Osteoblast (primary cell): Measurements from ENCODE around the gene ZNRD2. TPM values are rescaled to one million over a fixed set of nuclear protein-coding genes. Genes with fewer than 3 reads are reported as not detected.

Source experiments
- DNase-seq: peaks from one replicate; pipeline ENCODE4 v3.0.0; 2011; ENCODE audit warnings: low spot score, mixed read lengths; ENCODE audit not compliant: insufficient read length; ENCODE audit errors: missing footprints
- H2AFZ ChIP-seq: 2 replicates; pipeline ENCODE4 v1.6.0; 2011; ENCODE audit warnings: mild to moderate bottlenecking, low read length
- H3K27ac ChIP-seq: 2 replicates; pipeline ENCODE4 v1.5.1; 2011; ENCODE audit warnings: mild to moderate bottlenecking, low read depth, low read length, moderate library complexity
- H3K27me3 ChIP-seq: 2 replicates; pipeline ENCODE4 v1.6.0; 2012; ENCODE audit warnings: mild to moderate bottlenecking, control low read depth, inconsistent platforms, low read length, moderate library complexity; ENCODE audit not compliant: insufficient read depth
- H3K36me3 ChIP-seq: 2 replicates; pipeline ENCODE4 v1.5.1; 2011; ENCODE audit warnings: mild to moderate bottlenecking, low read length, control low read depth, moderate library complexity; ENCODE audit not compliant: insufficient read depth
- H3K4me1 ChIP-seq: 2 replicates; pipeline ENCODE4 v1.5.1; 2011; ENCODE audit warnings: mild to moderate bottlenecking, low read length, control low read depth, moderate library complexity; ENCODE audit not compliant: insufficient read depth
- H3K4me2 ChIP-seq: 2 replicates; pipeline ENCODE4 v1.6.0; 2011; ENCODE audit warnings: mild to moderate bottlenecking, low read length; ENCODE audit not compliant: insufficient read depth
- H3K4me3 ChIP-seq: fragments of 200-600 bp; sonication (generic); 3 replicates; pipeline ENCODE4 v1.5.1; 2012; ENCODE audit warnings: mild to moderate bottlenecking, low read length, inconsistent platforms; ENCODE audit not compliant: insufficient read depth
- H3K79me2 ChIP-seq: 2 replicates; pipeline ENCODE4 v1.6.0; 2012; ENCODE audit warnings: mild to moderate bottlenecking, low read length, control low read depth, inconsistent platforms; ENCODE audit not compliant: insufficient read depth
- H3K9me3 ChIP-seq: 2 replicates; pipeline ENCODE4 v1.5.1; 2011; ENCODE audit warnings: low read depth, low read length, control low read depth
- H4K20me1 ChIP-seq: 2 replicates; pipeline ENCODE4 v1.6.0; 2012; ENCODE audit warnings: mild to moderate bottlenecking, low read length, control low read depth; ENCODE audit not compliant: insufficient read depth
- total RNA-seq: library from RNA; depleted of rRNA; stranded (reverse); fragments of >200 nt; gene quantifications from 2 replicates; pipeline ENCODE4 v1.2.3, GENCODE V29; 2012
- TF ChIP-seq, protein P1 (sequence below): IDR thresholded peaks from 2 replicates; pipeline ENCODE4 v1.5.1; 2011; ENCODE audit warnings: mild to moderate bottlenecking, low read depth, low read length, moderate library complexity; ENCODE audit errors: extremely low read depth

ZNRD2 gene
- total RNA-seq, 1 donor = 42.3 TPM

DNA sequence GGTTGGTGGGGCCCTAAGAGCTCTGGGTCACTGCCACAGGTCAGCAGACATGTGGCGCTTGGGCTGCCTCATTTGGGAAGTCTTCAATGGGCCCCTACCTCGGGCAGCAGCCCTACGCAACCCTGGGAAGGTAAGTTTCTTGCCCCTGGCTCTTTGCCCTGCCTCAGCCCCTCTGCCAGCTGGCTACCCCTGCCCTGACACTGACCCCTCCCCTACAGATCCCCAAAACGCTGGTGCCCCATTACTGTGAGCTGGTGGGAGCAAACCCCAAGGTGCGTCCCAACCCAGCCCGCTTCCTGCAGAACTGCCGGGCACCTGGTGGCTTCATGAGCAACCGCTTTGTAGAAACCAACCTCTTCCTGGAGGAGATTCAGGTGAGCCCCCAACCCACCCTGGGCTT is 43.5 kb upstream of the ZNRD2 start:
- Histone ChIP-seq H3K27me3 (no peaks in the 10 kb centered on the region), H3K79me2 (peaks cover 53% of the 10 kb centered on the region), H3K36me3 (peaks cover 51% of the 10 kb centered on the region), H3K4me2 (peak overlapping the region; percentile 83), H4K20me1 (peaks cover 51% of the 10 kb centered on the region), H3K9me3 (no peaks in the 10 kb centered on the region), H3K4me3 (peak overlapping the region; percentile 95), H2AFZ (no peak overlapping the region), H3K27ac (peak overlapping the region; percentile 75), H3K4me1 (peaks cover 16% of the 10 kb centered on the region)
- TF ChIP-seq, protein P1, sequence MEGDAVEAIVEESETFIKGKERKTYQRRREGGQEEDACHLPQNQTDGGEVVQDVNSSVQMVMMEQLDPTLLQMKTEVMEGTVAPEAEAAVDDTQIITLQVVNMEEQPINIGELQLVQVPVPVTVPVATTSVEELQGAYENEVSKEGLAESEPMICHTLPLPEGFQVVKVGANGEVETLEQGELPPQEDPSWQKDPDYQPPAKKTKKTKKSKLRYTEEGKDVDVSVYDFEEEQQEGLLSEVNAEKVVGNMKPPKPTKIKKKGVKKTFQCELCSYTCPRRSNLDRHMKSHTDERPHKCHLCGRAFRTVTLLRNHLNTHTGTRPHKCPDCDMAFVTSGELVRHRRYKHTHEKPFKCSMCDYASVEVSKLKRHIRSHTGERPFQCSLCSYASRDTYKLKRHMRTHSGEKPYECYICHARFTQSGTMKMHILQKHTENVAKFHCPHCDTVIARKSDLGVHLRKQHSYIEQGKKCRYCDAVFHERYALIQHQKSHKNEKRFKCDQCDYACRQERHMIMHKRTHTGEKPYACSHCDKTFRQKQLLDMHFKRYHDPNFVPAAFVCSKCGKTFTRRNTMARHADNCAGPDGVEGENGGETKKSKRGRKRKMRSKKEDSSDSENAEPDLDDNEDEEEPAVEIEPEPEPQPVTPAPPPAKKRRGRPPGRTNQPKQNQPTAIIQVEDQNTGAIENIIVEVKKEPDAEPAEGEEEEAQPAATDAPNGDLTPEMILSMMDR = no peak
- DNase-seq = peak; percentile 30

DNA sequence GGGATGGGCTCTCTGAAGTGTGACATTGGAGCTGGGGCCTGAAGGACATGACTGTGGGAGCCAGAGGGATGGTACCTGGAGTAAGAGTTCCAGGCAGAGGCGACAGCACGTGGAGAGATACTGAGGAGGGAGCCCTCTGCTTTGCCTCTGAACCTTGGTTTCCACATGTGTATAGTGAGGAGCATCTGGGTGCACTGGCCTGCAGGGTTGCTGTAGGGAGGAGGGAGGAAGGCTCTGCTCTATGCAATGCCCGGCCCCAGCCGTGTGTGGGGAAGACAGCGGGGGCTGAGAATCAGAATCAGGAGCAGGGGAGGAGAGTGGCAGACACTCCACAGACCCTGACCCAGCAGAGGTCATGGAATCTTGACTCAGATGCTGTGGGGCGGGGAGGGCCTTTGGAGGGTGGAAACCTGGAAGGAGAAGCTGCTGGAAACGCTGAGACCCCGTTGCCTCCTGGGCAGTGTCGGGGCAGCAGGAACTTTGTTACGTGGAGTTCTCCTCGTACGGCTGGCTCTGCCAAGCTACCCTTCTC is 41.4 kb upstream of the ZNRD2 start:
- Histone ChIP-seq H3K4me1 (peaks cover 16% of the 10 kb centered on the region), H3K4me2 (no peak overlapping the region), H3K27ac (no peak overlapping the region), H3K36me3 (peaks cover 67% of the 10 kb centered on the region), H2AFZ (no peak overlapping the region), H4K20me1 (peaks cover 59% of the 10 kb centered on the region), H3K4me3 (no peak overlapping the region), H3K27me3 (no peaks in the 10 kb centered on the region), H3K79me2 (peaks cover 55% of the 10 kb centered on the region), H3K9me3 (no peaks in the 10 kb centered on the region)
- TF ChIP-seq, protein P1 = no peak
- DNase-seq = peak; percentile 53

DNA sequence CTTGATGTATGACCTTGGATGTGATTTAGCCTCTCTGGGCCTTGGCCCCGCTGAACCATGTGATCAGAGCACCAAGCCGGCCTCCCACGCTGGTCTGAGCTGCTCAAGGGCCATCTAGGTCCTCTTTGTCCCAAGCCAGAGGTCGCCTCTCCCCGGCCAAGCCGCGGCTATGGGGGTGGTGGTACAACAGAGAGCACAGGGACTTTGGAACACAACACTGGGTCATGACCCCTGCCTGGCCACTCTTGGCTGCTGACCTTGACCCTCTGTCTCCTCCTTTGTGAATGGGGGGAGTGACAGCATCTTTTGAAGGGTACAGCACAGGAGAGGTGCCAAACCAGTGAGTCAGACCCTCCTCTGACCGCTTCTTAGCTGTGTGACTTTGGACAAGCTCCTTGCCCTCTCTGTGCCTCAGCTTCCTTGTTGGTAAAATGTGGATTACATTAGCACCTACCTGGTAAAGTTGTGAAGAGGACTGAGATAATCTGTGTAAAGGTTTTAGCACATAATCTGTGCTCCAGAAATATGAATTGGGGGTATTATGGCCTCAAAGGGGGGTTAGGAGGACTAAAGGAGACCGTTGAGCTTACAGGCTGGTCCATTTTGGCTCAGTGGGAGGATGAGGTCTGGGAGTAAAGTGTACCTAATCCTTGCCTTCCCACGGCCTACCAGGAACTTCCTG is 40.7 kb upstream of the ZNRD2 start:
- DNase-seq = peak; percentile 48
- peaks cover 11% of the 10 kb centered on the region for H3K4me1 ChIP-seq
- peaks cover 72% of the 10 kb centered on the region for H3K36me3 ChIP-seq
- peaks cover 63% of the 10 kb centered on the region for H4K20me1 ChIP-seq
- peaks cover 55% of the 10 kb centered on the region for H3K79me2 ChIP-seq
- TF ChIP-seq, protein P1 = no peak
- no peak overlapping the region for H3K4me2 ChIP-seq
- H3K9me3 ChIP-seq = no peaks in the 10 kb centered on the region
- H3K4me3 ChIP-seq = no peak overlapping the region
- no peaks in the 10 kb centered on the region for H3K27me3 ChIP-seq
- H3K27ac ChIP-seq = peak overlapping the region; percentile 24
- H2AFZ ChIP-seq = no peak overlapping the region

DNA sequence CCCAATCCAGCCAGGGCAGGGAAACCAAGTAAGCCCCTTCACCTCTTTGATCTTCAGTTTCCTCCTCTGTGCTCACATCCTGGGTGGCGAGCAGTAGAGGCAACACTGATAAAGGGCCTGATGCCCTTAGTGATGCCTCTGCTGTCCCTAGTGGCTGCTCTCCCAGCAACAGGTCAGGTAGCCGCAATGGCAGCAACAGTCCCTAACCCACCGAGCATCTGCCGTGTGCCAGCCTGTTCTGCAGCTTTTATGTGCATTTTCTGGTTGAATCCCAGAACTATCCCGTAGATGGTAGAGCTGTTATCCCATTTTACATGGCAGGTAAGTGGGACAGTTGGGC is 40.1 kb upstream of the ZNRD2 start:
- Histone ChIP-seq H3K4me1 (peaks cover 11% of the 10 kb centered on the region), H3K79me2 (peaks cover 53% of the 10 kb centered on the region), H3K27me3 (no peaks in the 10 kb centered on the region), H3K36me3 (peaks cover 77% of the 10 kb centered on the region), H3K27ac (peak overlapping the region; percentile 24), H4K20me1 (peaks cover 67% of the 10 kb centered on the region), H3K9me3 (no peaks in the 10 kb centered on the region), H3K4me3 (no peak overlapping the region), H3K4me2 (no peak overlapping the region), H2AFZ (no peak overlapping the region)
- TF ChIP-seq, protein P1 = peak; percentile 38
- peak; percentile 58 for DNase-seq
